HEK293 (cell line): ENCODE data around the gene NIT1.

Experiments used
- CTCF ChIA-PET: fragments of 350-600 bp; formaldehyde crosslinking; extraction: SDS; loops from one replicate; lab custom pipeline; 2021; ENCODE audit warnings: antibody characterized with exemption; lab: Yijun Ruan, JAX
- POLR2A ChIA-PET: fragments of 300-600 bp; formaldehyde crosslinking; extraction: SDS; loops from one replicate; lab custom pipeline; 2020; ENCODE audit warnings: antibody characterized with exemption, inconsistent platforms; lab: Yijun Ruan, JAX
- H3K27ac ChIP-seq: fragments of 200-500 bp; sonication (Bioruptor generic); 2 replicates; pipeline ENCODE4 v1.5.1; 2014; ENCODE audit warnings: low read depth, low read length, control low read depth, inconsistent platforms; ENCODE audit errors: extremely low read depth
- H3K36me3 ChIP-seq, 2 experiments: fragments of 200-500 bp in 1 of 2; sonication (Bioruptor generic) in 1 of 2; 1 replicate in 1 of 2; 2 replicates in 1 of 2; pipeline ENCODE4 v1.5.1; 2014 to 2017; ENCODE audit warnings: inconsistent platforms in 2 of 2, low read length in 2 of 2; ENCODE audit not compliant: control insufficient read depth in 2 of 2, insufficient read depth in 1 of 2
- H3K4me1 ChIP-seq: fragments of 200-500 bp; sonication (Bioruptor generic); 2 replicates; pipeline ENCODE4 v1.5.1; 2014; ENCODE audit warnings: mild to moderate bottlenecking, low read length, inconsistent platforms; ENCODE audit not compliant: control insufficient read depth, insufficient read depth
- H3K4me3 ChIP-seq: 2 replicates; pipeline ENCODE4 v1.5.1; 2011; ENCODE audit warnings: low read depth, mild to moderate bottlenecking, control low read depth, low read length, moderate library complexity
- H3K9me3 ChIP-seq: fragments of 200-500 bp; sonication (Bioruptor generic); 2 replicates; pipeline ENCODE4 v1.5.1; 2014; ENCODE audit warnings: low read depth, low read length, inconsistent platforms; ENCODE audit not compliant: control insufficient read depth, insufficient read depth
- ELK4 ChIP-seq: IDR thresholded peaks from 2 replicates; pipeline ENCODE4 v1.6.1; 2011; ENCODE audit warnings: mild to moderate bottlenecking, low read depth, low read length, borderline replicate concordance
- REST ChIP-seq: fragments of 450-650 bp; formaldehyde crosslinking; IDR thresholded peaks from 2 replicates; pipeline ENCODE4 v1.5.1; 2016; ENCODE audit warnings: missing biosample characterization, missing genetic modification characterization
- ZFP41 ChIP-seq: fragments of 450-650 bp; formaldehyde crosslinking; IDR thresholded peaks from 2 replicates; pipeline ENCODE4 v1.5.1; 2016; ENCODE audit warnings: missing biosample characterization, missing genetic modification characterization, borderline replicate concordance
- ZIC2 ChIP-seq: fragments of 450-650 bp; formaldehyde crosslinking; IDR thresholded peaks from 2 replicates; pipeline ENCODE4 v1.5.1; 2016; ENCODE audit warnings: missing biosample characterization, missing genetic modification characterization
- ZNF10 ChIP-seq: fragments of 450-650 bp; formaldehyde crosslinking; IDR thresholded peaks from 2 replicates; pipeline ENCODE4 v1.5.1; 2017; ENCODE audit warnings: missing biosample characterization, missing genetic modification characterization
- ZNF146 ChIP-seq: fragments of 450-650 bp; formaldehyde crosslinking; IDR thresholded peaks from 2 replicates; pipeline ENCODE4 v1.5.1; 2016; ENCODE audit warnings: missing biosample characterization, missing genetic modification characterization
- ZNF184 ChIP-seq: fragments of 450-650 bp; IDR thresholded peaks from 2 replicates; pipeline ENCODE4 v1.5.1; 2018; ENCODE audit warnings: missing biosample characterization, mild to moderate bottlenecking, missing genetic modification characterization
- ZNF248 ChIP-seq: fragments of 450-650 bp; formaldehyde crosslinking; IDR thresholded peaks from 2 replicates; pipeline ENCODE4 v1.5.1; 2017; ENCODE audit warnings: missing biosample characterization, missing genetic modification characterization
- ZNF266 ChIP-seq: fragments of 450-650 bp; formaldehyde crosslinking; IDR thresholded peaks from 2 replicates; pipeline ENCODE4 v1.5.1; 2016; ENCODE audit warnings: missing biosample characterization, missing genetic modification characterization, low read depth
- ZNF292 ChIP-seq: fragments of 450-650 bp; formaldehyde crosslinking; IDR thresholded peaks from 2 replicates; pipeline ENCODE4 v1.5.1; 2016; ENCODE audit warnings: low read depth, missing biosample characterization, missing genetic modification characterization, borderline replicate concordance
- ZNF473 ChIP-seq: fragments of 450-650 bp; formaldehyde crosslinking; IDR thresholded peaks from 2 replicates; pipeline ENCODE4 v1.5.1; 2017; ENCODE audit warnings: missing biosample characterization, missing genetic modification characterization
- ZNF548 ChIP-seq: fragments of 450-650 bp; formaldehyde crosslinking; IDR thresholded peaks from 2 replicates; pipeline ENCODE4 v1.5.1; 2016; ENCODE audit warnings: missing biosample characterization, missing genetic modification characterization
- ZNF558 ChIP-seq: fragments of 450-650 bp; formaldehyde crosslinking; IDR thresholded peaks from 2 replicates; pipeline ENCODE4 v1.5.1; 2016; ENCODE audit warnings: missing biosample characterization, missing genetic modification characterization
- ZNF626 ChIP-seq: fragments of 450-650 bp; sonication (Bioruptor Pico); formaldehyde crosslinking; IDR thresholded peaks from 2 replicates; pipeline ENCODE4 v1.5.1; 2018; ENCODE audit warnings: missing biosample characterization, missing genetic modification characterization, inconsistent platforms
- ZNF664 ChIP-seq: fragments of 450-650 bp; formaldehyde crosslinking; IDR thresholded peaks from 2 replicates; pipeline ENCODE4 v1.5.1; 2016; ENCODE audit warnings: missing biosample characterization, missing genetic modification characterization
- ZSCAN23 ChIP-seq: fragments of 450-650 bp; formaldehyde crosslinking; IDR thresholded peaks from 2 replicates; pipeline ENCODE4 v1.5.1; 2016; ENCODE audit warnings: missing biosample characterization, missing genetic modification characterization
- TF ChIP-seq, protein P1 (sequence below): fragments of 450-650 bp; formaldehyde crosslinking; IDR thresholded peaks from 2 replicates; pipeline ENCODE4 v1.5.1; 2016; ENCODE audit warnings: missing biosample characterization, missing genetic modification characterization

The NIT1 gene

DNA sequence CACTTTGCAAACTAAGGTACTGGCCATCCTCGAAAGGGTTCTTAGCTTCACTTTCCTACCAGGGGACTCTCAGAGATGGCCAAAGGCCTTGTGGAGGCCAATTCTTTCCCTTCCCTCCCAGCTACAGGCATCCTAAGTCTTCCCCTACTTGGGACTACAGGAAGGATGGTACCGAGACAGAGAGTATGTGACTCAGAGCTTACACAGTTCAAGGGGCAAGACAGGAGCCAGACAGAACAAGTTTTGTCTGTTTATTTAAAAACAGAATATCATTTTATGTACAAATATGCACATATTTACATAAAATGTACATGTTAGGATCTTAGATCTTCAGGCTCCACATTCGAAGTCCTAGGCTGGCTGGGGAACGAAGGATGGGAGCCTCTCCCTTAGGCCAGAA, 47.1 kb upstream of the NIT1 start:
- no peaks in the 10 kb centered on the region for H3K4me1 ChIP-seq
- TF ChIP-seq ZNF292 (tag by site-specific recombination) (no peak), ZNF248 (tag by site-specific recombination) (no peak), ZNF266 (tag by site-specific recombination) (no peak), ZNF146 (tag by site-specific recombination) (no peak)
- ChIA-PET POLR2A (interaction anchor here (0.7 kb wide), 1 partner anchor 235 kb away, joined by 4 read pairs; no protein-coding TSS in a partner anchor), CTCF (interaction anchor here (0.5 to 6.1 kb wide), 5 partner anchors 26 to 1161 kb away, joined by 3 to 56 read pairs (median 4); partner anchors contain the start of gene KLHDC9)
- H3K27ac ChIP-seq = no peak overlapping the region
- H3K36me3 ChIP-seq = peaks cover 0 to 13% of the 10 kb centered on the region in 2 experiments; a peak in 1 of 3 replicates
- no peak overlapping the region for H3K4me3 ChIP-seq
- H3K9me3 ChIP-seq = no peaks in the 10 kb centered on the region

DNA sequence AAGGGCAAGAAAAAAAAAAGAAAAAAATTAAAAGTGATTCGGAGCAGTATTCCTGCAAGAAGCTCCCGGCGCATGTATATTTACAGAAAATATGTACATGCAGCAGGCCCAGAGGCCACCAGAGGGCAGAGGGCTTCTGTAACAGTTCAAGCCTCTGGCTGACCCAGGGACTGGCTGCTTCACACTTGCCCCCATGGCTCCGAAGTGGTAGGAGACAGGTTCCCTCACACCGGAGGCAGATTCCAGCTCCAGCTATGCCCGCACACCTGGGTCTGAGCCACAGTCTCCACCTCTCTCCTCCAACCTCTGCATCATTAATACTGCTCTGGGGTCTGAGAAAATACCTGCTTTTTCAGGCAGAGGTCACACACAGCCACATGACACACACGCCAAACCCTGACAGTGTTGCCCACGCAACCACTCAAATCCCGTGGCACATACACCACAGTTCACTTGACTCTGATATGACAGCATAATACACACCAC, 46.0 kb upstream of the NIT1 start:
- POLR2A ChIA-PET = no interaction called here
- Histone ChIP-seq H3K4me3 (no peak overlapping the region; the same call in 1 of the 2 replicates), H3K36me3 (peaks cover 0 to 13% of the 10 kb centered on the region in 2 experiments; a peak in 1 of 3 replicates), H3K9me3 (no peaks in the 10 kb centered on the region), H3K27ac (no peak overlapping the region), H3K4me1 (no peaks in the 10 kb centered on the region)
- CTCF ChIA-PET = interaction anchor here (0.6 to 6.1 kb wide), 15 partner anchors 10 to 704 kb away, joined by 3 to 56 read pairs (median 4); partner anchors contain the start of genes F11R and KLHDC9
- TF ChIP-seq, protein P1, sequence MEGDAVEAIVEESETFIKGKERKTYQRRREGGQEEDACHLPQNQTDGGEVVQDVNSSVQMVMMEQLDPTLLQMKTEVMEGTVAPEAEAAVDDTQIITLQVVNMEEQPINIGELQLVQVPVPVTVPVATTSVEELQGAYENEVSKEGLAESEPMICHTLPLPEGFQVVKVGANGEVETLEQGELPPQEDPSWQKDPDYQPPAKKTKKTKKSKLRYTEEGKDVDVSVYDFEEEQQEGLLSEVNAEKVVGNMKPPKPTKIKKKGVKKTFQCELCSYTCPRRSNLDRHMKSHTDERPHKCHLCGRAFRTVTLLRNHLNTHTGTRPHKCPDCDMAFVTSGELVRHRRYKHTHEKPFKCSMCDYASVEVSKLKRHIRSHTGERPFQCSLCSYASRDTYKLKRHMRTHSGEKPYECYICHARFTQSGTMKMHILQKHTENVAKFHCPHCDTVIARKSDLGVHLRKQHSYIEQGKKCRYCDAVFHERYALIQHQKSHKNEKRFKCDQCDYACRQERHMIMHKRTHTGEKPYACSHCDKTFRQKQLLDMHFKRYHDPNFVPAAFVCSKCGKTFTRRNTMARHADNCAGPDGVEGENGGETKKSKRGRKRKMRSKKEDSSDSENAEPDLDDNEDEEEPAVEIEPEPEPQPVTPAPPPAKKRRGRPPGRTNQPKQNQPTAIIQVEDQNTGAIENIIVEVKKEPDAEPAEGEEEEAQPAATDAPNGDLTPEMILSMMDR (tag by site-specific recombination) = peak; percentile 44; the same call in 1 of the 2 replicates
- no peak for TF ChIP-seq ZNF473 (tag by site-specific recombination)

DNA sequence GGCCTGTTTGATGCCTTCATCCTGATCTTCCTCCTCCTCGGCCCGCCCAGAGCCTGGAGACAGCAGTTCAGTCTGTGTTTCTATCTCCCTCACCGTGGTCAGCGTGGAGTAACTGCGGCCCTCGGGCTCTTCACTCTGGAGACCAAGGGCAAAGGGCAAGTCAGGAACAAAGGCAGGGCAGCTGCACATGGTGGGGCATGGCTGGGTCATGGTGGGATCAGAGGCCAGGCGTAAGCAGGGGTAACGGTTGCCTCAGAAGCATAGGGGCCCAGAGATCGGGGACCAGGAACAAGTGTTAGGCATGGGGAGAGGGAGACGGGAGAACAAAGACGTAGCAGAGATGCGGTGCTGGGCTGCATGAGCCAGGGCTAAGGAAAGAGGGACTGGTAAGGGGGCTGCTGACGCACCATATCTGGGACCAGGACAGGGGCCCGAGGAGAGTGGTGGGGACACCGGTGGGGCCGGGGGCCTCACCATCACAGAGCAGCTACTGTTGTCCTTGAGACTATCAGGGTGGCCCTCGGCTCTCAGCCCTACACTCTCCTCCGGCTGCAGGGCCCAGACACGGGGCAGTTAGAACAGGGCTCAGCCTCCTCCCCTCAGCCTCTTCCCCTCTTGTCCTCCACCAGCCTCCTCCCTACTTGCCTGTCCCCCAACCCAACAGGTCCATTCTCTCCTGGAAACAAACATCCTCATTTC, 45.0 kb upstream of the NIT1 start:
- Histone ChIP-seq H3K27ac (no peak overlapping the region), H3K4me3 (peak overlapping the region; percentile 39), H3K36me3 (peaks cover 0 to 13% of the 10 kb centered on the region in 2 experiments; a peak in 1 of 3 replicates), H3K4me1 (no peaks in the 10 kb centered on the region), H3K9me3 (no peaks in the 10 kb centered on the region)
- TF ChIP-seq ZNF558 (tag by site-specific recombination) = no peak
- no peak for TF ChIP-seq ZFP41
- TF ChIP-seq ZNF10 (tag by site-specific recombination) = no peak
- TF ChIP-seq ZNF548 = no peak
- TF ChIP-seq ELK4 = no peak
- TF ChIP-seq ZSCAN23 (tag by site-specific recombination) = no peak
- no peak for TF ChIP-seq ZIC2
- TF ChIP-seq REST (tag by site-specific recombination) = no peak
- no peak for TF ChIP-seq ZNF626 (tag by site-specific recombination)
- TF ChIP-seq ZNF184 (tag by site-specific recombination) = no peak
- TF ChIP-seq ZNF146 (tag by site-specific recombination) = no peak
- no peak for TF ChIP-seq ZNF664 (tag by site-specific recombination)
- ChIA-PET POLR2A (no interaction called here), CTCF (interaction anchor here (1.1 to 6.1 kb wide), 4 partner anchors 9 to 75 kb away, joined by 3 to 56 read pairs (median 4); partner anchors contain the start of genes KLHDC9 and USF1)
